ENCODE data around the gene ABR.
A peak's percentile ranks its signal among the peaks of the same experiment; 100 is the strongest.

ABR gene

DNA sequence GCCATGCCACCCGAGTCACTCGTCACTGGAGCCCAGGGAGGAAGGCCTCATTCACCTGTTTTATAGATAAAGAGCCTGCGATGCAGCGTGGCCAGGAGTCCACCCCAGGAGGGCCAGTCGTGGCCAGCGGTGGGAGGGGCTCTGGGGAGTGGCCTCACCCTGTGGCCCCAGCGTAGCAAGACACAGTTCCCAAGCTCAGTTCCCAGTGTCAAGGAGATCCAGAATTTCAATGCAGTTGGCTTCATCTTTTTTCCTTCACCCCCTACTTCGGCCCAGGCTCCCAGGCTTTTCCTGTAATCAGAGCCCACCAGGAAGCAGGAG lies 84.0 kb downstream of the ABR start:
- Histone ChIP-seq H3K4me1 (ENCODE audit: insufficient read depth, low read length, poor library complexity, severe bottlenecking) (peaks cover 21% of the 10 kb centered on the region), H3K4me3 (ENCODE audit: low read length, poor library complexity, severe bottlenecking) (peak overlapping the region; percentile 48), H3K9me3 (ENCODE audit: insufficient read depth, low read depth, low read length) (no peaks in the 10 kb centered on the region), H2AFZ (ENCODE audit: low read length) (no peak overlapping the region), H3K79me2 (ENCODE audit: insufficient read depth, low read length) (no peaks in the 10 kb centered on the region), H3K9ac (ENCODE audit: low read depth, low read length, poor library complexity, severe bottlenecking) (peak overlapping the region; percentile 63), H3K27me3 (ENCODE audit: insufficient read depth, low read length, poor library complexity, severe bottlenecking) (no peaks in the 10 kb centered on the region), H3K9me2 (replicated peaks; ENCODE audit: low read depth, low read length) (no peaks in the 10 kb centered on the region), H3F3A (ENCODE audit: low read depth) (no peaks in the 10 kb centered on the region), H3K4me2 (ENCODE audit: low read depth, low read length, poor library complexity, severe bottlenecking) (peak overlapping the region; percentile 71), H4K20me1 (ENCODE audit: insufficient read depth, low read length, poor library complexity, severe bottlenecking) (no peaks in the 10 kb centered on the region), H3K36me3 (ENCODE audit: insufficient read depth, low read length) (peaks cover 9% of the 10 kb centered on the region; the same call in 1 of the 2 replicates)
- no peak for TF ChIP-seq EZH2phosphoT487 (IDR thresholded peaks at IDR 0.05; ENCODE audit: borderline replicate concordance)
- TF ChIP-seq, protein P1, sequence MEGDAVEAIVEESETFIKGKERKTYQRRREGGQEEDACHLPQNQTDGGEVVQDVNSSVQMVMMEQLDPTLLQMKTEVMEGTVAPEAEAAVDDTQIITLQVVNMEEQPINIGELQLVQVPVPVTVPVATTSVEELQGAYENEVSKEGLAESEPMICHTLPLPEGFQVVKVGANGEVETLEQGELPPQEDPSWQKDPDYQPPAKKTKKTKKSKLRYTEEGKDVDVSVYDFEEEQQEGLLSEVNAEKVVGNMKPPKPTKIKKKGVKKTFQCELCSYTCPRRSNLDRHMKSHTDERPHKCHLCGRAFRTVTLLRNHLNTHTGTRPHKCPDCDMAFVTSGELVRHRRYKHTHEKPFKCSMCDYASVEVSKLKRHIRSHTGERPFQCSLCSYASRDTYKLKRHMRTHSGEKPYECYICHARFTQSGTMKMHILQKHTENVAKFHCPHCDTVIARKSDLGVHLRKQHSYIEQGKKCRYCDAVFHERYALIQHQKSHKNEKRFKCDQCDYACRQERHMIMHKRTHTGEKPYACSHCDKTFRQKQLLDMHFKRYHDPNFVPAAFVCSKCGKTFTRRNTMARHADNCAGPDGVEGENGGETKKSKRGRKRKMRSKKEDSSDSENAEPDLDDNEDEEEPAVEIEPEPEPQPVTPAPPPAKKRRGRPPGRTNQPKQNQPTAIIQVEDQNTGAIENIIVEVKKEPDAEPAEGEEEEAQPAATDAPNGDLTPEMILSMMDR (conservative IDR thresholded peaks at IDR 0.05; ENCODE audit: low read length): no peak

DNA sequence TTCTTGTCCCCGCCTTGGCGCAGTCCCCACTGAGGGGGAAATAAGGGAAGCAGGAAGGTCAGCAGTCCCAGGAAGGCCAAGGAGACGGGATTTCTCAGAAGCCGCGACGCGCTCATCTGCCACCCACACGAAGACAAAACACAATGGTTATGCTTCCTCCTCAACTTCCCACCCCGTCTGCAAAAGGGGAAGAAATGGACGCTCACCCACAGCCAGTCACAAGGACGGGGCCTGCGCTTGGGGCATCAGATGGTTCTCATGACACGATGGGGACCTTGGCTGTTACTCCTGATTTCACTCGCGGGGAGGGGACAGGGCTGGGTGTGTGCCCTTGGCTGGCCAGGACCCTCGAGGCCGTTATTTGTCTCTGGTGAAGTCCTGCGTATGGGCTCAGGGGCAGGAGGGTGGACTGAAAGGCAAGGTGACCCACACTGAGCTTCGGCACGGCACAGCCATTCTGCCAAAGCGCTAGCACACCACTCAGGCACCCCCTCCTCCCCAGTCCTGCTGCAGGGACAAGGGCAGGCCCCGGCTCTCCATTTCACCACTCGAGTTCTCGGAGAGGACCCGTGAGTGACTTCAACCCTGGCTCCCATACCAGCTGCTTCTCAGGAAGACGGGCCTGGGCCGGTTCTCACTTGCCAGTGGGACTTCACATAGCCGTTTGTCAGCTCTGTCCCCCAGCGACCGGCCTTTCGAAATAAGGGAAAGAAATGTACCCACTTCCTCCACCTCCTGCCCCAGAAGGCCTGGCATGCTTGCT lies 84.5 kb downstream of the ABR start:
- Histone ChIP-seq H3K36me3 (ENCODE audit: insufficient read depth, low read length) (peaks cover 9% of the 10 kb centered on the region; the same call in 1 of the 2 replicates), H3K4me3 (ENCODE audit: low read length, poor library complexity, severe bottlenecking) (no peak overlapping the region), H2AFZ (ENCODE audit: low read length) (no peak overlapping the region), H3K9ac (ENCODE audit: low read depth, low read length, poor library complexity, severe bottlenecking) (peak overlapping the region; percentile 63), H3K79me2 (ENCODE audit: insufficient read depth, low read length) (no peaks in the 10 kb centered on the region), H4K20me1 (ENCODE audit: insufficient read depth, low read length, poor library complexity, severe bottlenecking) (no peaks in the 10 kb centered on the region), H3K4me1 (ENCODE audit: insufficient read depth, low read length, poor library complexity, severe bottlenecking) (peaks cover 21% of the 10 kb centered on the region), H3F3A (ENCODE audit: low read depth) (no peaks in the 10 kb centered on the region), H3K9me3 (ENCODE audit: insufficient read depth, low read depth, low read length) (no peaks in the 10 kb centered on the region), H3K27me3 (ENCODE audit: insufficient read depth, low read length, poor library complexity, severe bottlenecking) (no peaks in the 10 kb centered on the region), H3K4me2 (ENCODE audit: low read depth, low read length, poor library complexity, severe bottlenecking) (peak overlapping the region; percentile 71), H3K9me2 (replicated peaks; ENCODE audit: low read depth, low read length) (no peaks in the 10 kb centered on the region)
- no peak for TF ChIP-seq EZH2phosphoT487 (IDR thresholded peaks at IDR 0.05; ENCODE audit: borderline replicate concordance)
- TF ChIP-seq, protein P1 (conservative IDR thresholded peaks at IDR 0.05; ENCODE audit: low read length): no peak

DNA sequence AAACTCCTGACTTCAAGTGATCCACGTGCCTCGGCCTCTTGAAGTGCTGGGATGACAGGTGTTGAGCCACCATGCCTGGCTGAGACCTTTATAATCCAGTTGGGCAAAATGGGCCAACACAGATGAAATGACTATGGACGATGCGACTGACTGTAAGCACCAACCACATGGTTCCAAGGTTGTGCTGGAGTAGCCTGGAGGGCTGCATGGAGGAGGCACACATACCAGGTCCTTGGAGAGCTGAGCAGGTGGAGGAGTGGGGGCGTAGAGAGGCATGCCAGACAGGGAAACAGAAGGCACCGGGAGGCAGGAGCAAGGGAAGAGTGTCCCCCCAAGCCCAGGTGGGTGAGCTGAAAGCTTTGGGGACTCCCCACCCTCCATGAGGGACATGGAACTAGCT lies 85.2 kb downstream of the ABR start:
- peaks cover 21% of the 10 kb centered on the region for H3K4me1 ChIP-seq (ENCODE audit: insufficient read depth, low read length, poor library complexity, severe bottlenecking)
- no peak overlapping the region for H3K9ac ChIP-seq (ENCODE audit: low read depth, low read length, poor library complexity, severe bottlenecking)
- no peaks in the 10 kb centered on the region for H3F3A ChIP-seq (ENCODE audit: low read depth)
- no peaks in the 10 kb centered on the region for H3K9me2 ChIP-seq (replicated peaks; ENCODE audit: low read depth, low read length)
- no peaks in the 10 kb centered on the region for H3K9me3 ChIP-seq (ENCODE audit: insufficient read depth, low read depth, low read length)
- H3K4me2 ChIP-seq (ENCODE audit: low read depth, low read length, poor library complexity, severe bottlenecking): no peak overlapping the region
- no peaks in the 10 kb centered on the region for H4K20me1 ChIP-seq (ENCODE audit: insufficient read depth, low read length, poor library complexity, severe bottlenecking)
- TF ChIP-seq EZH2phosphoT487 (IDR thresholded peaks at IDR 0.05; ENCODE audit: borderline replicate concordance): no peak
- TF ChIP-seq, protein P1 (conservative IDR thresholded peaks at IDR 0.05; ENCODE audit: low read length): no peak
- peaks cover 12% of the 10 kb centered on the region; the same call in 1 of the 2 replicates for H3K36me3 ChIP-seq (ENCODE audit: insufficient read depth, low read length)
- H2AFZ ChIP-seq (ENCODE audit: low read length): no peak overlapping the region
- no peaks in the 10 kb centered on the region for H3K27me3 ChIP-seq (ENCODE audit: insufficient read depth, low read length, poor library complexity, severe bottlenecking)
- H3K4me3 ChIP-seq (ENCODE audit: low read length, poor library complexity, severe bottlenecking): no peak overlapping the region
- no peaks in the 10 kb centered on the region for H3K79me2 ChIP-seq (ENCODE audit: insufficient read depth, low read length)

Data from Loucy (cell line).